Measurements from ENCODE around the gene MS4A10.

GRCh38 chr11:60825118-60825517 is 40.0 kb downstream of the MS4A10 start:
- no peak for TF ChIP-seq POLR2AphosphoS5 (IDR thresholded peaks at IDR 0.05)
- TF ChIP-seq, protein P1, sequence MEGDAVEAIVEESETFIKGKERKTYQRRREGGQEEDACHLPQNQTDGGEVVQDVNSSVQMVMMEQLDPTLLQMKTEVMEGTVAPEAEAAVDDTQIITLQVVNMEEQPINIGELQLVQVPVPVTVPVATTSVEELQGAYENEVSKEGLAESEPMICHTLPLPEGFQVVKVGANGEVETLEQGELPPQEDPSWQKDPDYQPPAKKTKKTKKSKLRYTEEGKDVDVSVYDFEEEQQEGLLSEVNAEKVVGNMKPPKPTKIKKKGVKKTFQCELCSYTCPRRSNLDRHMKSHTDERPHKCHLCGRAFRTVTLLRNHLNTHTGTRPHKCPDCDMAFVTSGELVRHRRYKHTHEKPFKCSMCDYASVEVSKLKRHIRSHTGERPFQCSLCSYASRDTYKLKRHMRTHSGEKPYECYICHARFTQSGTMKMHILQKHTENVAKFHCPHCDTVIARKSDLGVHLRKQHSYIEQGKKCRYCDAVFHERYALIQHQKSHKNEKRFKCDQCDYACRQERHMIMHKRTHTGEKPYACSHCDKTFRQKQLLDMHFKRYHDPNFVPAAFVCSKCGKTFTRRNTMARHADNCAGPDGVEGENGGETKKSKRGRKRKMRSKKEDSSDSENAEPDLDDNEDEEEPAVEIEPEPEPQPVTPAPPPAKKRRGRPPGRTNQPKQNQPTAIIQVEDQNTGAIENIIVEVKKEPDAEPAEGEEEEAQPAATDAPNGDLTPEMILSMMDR (IDR thresholded peaks at IDR 0.05) = no peak

All from breast epithelium (tissue), 3 donors.